Measurements from ENCODE around the gene AGPAT3.
"Not testable (repeated sequence)": the region's sequence is repeated elsewhere in the genome, so short reads cannot be mapped to it uniquely, and the experiment has no call there.

Gene AGPAT3

DNA sequence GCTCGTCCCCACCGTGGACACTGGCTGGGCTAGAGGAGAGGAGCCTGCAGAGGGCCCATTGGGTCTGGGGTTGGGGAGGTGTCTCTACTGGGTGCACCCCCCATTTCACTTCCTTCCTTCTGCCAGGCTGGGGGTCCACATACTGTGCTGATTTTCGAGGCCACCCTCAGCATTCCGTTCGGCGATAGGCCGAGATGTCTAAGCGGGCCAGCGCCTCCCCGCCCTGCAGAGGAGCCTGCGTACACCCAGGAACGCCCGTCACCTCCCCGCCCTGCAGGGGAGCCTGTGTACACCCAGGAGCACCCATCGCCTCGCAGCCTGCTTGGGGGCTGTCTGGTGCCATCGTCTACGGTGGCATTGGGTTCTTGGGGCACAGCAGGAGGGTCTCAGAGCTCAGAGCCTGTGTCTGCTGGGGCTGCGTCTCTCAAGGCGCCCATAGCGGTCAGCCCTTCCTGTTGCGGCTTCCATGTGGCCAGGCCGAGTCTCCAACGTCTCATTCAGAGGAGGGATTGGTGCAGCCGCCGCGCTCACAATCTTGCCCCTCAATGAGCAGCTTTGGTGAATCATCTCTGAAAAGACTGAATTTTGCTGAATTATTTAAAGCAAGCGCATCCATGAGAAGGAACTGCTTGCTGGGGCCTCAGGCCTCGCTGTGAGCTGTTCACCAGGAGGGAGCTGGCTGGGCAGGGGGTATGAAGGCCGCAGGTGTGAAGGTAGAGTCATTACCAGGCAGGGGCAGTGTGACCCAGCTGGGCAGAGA lies 30.7 kb upstream of the AGPAT3 start:
- no peak for DNase-seq (ENCODE audit: low spot score)

- DNase-seq (ENCODE audit: low spot score): no peak
Measured at GRCh38 chr21:43835050-43835449, 30.0 kb upstream of the AGPAT3 start.

- DNase-seq (ENCODE audit: low spot score): no peak
Measured at GRCh38 chr21:43835861-43836260, 29.2 kb upstream of the AGPAT3 start.

DNA sequence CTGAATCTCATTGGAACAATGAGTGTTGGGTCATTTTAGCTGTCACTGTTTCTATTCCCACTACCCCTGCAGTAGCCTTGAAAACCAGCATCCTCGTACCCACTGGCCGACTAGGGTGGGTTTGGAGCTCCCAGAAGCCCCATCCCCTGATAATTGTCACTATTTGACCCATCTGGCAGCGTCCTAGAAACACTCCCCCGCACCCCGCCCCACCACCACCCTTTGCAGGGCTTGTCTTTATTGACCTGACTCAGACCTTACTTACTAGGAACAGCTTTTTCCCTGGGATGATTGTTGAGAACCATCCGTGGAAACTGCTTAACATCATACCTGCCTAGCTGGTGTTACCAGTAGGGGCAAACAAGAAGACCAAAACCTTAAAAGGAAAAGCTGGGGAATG lies 28.4 kb upstream of the AGPAT3 start:
- DNase-seq (ENCODE audit: low spot score): no peak

GRCh38 chr21:43840259-43840658 lies 24.8 kb upstream of the AGPAT3 start:
- DNase-seq (ENCODE audit: low spot score): no peak

DNA sequence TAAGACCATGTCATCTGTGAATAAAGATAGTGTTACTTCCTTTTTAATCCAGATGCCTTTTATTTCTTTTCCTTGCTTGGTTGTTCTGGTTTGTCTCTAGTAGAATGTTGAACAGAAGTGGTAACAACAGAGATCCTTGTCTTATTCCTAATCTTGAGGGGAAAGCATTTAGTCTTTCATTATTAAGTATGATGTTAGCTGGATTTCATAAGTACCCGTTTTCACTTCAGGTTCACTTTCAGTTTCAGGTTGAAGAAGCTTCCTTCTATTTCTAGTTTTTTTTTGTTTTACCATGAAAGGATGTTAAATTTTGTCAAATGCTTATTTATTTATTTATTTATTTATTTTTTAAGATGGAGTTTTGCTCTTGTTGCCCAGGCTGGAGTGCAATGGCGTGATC lies 22.3 kb upstream of the AGPAT3 start:
- DNase-seq (ENCODE audit: low spot score): no peak

DNA sequence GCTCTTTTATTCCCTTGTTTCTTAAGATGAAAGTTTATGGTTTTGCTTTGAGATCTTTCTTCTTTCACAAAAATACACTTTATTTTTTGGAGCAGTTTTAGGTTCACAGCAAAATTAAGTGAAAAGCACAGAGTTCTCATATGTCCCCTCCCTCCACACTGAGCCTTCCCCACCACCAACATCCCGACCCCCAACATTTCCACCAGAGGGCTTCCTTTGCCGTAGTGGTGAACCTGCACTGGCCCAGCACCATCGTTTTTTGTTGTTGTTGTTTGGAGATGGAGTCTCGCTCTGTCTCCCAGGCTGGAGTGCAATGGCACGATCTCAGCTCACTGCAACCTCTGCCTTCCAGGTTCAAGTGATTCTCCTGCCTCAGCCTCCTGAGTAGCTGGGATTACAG lies 20.1 kb upstream of the AGPAT3 start:
- DNase-seq (ENCODE audit: low spot score): not testable (repeated sequence)

DNA sequence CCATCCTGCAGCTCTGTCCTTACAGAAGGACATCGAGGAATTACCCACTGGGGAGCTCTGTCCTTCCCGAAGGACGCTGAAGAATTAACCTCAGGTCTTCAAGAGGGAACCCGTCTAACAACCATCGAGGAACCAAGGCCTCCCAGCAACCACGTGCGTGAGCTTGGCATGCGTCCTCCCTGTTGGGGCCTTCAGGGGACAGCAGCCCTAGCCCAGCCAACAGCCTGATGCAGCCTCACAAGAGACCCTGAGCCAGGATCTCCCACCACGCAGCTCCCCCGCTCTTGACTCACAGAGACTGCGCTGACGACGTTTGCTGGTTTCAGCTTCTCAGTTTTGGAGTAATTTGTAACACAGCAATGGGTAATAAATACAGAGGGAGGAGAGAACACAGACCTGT lies 19.6 kb upstream of the AGPAT3 start:
- DNase-seq (ENCODE audit: low spot score): no peak

GRCh38 chr21:43846430-43846829 lies 18.6 kb upstream of the AGPAT3 start:
- DNase-seq (ENCODE audit: low spot score): no peak

DNA sequence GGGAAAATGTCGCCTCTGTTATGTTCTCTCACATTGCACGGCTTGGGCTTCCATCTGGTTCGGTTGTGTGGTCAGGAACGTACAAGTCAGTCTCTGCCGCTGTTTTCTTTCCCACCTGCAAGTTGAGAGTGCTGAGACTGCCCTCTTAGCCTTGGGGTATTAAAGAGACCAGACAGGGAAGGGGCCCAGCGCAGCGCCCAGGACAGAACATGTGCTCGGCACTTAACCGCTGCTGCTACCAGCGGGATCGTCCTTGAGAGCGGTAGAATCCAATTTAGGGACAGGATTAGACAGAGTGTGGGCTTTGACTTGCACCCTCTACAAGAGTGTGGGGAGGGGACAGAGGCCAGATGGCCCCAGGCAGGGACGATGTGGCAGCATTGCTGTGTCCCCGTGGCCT lies 17.7 kb upstream of the AGPAT3 start:
- DNase-seq (ENCODE audit: low spot score): peak; percentile 27

GRCh38 chr21:43848771-43849170 lies 16.3 kb upstream of the AGPAT3 start:
- DNase-seq (ENCODE audit: low spot score): no peak

DNA sequence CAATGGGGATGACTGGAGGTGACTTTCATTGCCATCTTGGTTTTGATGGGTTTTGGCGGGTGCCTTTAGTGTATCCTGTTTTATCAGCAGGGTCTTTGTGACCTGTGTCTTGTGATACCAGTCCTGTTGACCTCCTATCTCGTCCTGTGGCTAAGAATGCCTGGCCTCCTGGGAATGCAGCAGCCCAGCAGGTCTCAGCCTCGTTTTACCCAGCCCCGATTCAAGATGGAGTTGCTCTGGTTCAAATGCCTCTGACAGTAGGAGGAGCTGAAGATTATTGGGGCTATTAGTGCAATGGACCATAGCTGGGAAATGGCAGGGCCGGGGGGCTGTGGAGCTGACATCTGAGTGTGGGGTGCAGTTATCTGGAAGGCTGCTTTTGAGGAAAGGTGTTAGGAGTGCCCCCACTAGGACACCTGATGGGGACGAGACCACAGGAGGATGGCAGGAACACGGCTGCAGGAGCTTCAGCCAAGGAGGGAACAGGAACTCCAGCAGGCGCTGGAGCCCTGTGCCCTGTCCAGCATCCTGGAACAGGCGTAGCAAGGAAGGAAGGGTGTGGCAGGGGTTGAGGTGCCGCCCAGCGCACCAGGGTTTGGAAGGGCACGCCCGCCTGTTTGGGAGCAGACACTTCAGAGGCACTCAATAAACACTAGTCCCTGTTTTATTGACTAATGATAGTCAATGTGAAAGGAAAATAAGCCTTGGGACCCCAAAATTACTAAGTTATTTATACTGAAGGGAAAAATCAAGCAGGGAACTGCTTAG lies 15.3 kb upstream of the AGPAT3 start:
- no peak for DNase-seq (ENCODE audit: low spot score)

DNA sequence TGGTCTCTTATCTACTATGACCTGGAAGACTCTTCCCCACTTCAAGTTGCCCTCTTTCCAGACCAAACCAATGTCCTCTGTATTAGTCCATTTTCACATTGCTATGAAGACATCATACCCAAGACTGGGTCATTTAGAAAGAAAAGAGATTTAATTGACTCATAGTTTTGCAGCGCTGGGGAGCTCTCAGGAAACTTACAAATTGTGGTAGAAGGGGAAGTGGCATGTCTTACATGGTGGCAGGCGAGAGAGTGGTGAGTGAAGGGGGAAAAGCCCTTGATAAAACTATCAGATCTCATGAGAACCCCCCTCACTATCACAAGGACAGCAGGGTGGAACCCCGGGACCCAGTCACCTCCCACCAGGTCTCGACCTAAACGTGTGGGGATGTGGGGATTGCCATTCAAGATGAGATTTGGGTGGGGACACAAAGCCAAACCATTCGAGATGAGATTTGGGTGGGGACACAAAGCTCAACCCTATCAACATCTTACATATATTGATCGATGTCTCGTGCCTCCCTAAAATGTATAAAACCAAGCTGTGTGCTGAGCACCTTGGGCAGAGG lies 14.2 kb upstream of the AGPAT3 start:
- DNase-seq (ENCODE audit: low spot score): no peak

DNA sequence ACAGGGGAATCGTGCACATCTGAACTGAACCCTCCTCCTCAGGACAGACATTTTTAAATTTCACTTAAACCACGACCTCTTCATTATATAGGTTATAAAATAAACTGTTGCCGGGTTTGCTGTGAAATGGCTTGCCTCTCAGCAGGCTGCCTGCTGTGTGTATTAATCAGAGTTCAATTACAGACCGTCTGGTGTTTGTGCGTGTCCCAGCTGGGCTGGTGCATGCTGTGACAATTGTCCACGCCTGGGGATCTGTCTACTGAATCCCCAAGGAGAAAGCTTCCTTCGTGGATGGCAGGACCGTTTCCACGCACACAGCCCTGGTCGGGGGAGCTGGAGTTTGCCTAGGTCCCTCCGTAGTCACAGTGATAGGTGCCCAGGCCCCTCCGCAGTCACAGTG lies 13.4 kb upstream of the AGPAT3 start:
- no peak for DNase-seq (ENCODE audit: low spot score)

DNA sequence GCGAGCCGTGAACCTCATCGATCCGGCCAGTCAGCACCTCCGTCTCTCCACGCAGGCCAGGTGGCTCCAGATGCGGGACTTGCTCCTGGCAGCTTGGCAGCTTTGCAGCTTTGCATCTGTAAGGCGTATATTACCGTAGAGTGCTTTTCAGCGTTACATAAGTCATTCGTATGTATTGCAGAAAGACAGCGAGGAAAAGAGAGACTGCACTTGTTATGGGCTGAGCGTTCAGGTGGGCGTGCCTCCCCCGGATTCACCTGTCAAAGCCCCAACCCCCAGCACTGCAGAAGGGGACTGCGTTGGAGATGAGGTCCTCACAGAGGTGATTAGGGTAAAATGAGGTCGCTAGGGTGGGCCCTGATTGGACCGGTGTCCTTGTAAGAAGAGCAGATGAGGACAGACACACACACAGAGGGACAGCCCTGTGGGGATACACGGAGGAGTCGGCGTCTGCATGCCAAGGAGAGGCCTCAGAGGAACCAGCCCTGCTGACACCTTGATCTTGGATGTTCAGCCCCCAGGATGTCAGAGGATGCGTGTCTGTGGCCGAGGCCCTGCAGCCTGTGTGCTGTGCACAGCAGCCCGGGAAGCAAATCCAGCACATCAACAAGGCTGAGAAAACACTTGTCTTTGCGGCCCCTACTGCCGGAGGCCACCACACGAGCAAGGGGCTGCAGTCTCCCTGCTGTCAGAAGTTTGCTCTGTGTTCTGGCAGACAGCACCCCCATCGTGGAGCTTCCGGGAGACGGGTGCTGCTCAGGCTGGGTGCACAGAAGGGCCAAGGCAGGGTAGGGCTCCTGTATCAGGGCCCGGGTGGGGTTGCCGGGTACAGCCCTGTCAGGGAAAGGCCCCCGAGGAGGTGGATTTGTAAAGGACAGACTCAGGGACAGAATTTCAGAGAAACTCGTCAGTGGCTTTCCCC lies 10.9 kb upstream of the AGPAT3 start:
- DNase-seq (ENCODE audit: low spot score): no peak

DNA sequence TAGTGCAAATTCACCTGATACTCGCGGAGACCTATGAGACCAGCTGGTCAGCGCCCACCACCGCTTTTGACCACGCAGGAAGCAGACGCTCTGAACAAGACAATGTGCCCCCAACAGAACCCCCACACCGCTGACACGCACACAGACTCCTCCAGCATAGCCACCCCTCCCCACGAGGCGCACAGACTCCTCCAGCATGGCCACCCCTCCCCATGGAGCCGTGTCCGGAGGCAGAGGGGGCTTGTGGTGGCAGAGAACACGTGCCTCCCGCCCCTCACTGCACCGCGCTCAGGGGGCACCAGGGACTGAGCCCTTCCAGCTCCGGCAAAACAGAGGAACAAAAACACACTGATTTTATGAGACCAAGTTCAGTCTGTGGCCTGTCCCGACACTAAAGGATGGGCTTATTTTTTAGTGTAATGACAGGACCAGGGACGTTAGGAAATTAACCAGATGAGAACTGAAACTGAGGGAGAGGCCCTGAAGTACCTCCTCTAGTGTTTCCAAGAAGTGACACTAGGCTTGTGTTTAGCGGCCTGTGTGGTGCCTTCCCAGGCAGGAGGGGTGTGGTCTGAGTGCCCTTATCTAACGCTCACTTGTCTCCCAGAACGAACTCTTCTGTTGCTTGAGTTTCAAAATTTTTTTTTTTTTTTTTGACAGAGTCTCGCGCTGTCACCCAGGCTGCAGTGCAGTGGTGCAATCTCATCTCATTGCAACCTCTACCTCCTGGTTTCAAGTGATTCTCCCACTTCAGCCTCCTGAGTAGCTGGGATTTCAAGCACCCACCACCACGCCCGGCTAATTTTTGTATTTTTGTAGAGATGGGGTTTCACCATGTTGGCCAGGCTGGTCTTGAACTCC lies 10.0 kb upstream of the AGPAT3 start:
- DNase-seq (ENCODE audit: low spot score): no peak

GRCh38 chr21:43855955-43856354 lies 9.1 kb upstream of the AGPAT3 start:
- no peak for DNase-seq (ENCODE audit: low spot score)

DNA sequence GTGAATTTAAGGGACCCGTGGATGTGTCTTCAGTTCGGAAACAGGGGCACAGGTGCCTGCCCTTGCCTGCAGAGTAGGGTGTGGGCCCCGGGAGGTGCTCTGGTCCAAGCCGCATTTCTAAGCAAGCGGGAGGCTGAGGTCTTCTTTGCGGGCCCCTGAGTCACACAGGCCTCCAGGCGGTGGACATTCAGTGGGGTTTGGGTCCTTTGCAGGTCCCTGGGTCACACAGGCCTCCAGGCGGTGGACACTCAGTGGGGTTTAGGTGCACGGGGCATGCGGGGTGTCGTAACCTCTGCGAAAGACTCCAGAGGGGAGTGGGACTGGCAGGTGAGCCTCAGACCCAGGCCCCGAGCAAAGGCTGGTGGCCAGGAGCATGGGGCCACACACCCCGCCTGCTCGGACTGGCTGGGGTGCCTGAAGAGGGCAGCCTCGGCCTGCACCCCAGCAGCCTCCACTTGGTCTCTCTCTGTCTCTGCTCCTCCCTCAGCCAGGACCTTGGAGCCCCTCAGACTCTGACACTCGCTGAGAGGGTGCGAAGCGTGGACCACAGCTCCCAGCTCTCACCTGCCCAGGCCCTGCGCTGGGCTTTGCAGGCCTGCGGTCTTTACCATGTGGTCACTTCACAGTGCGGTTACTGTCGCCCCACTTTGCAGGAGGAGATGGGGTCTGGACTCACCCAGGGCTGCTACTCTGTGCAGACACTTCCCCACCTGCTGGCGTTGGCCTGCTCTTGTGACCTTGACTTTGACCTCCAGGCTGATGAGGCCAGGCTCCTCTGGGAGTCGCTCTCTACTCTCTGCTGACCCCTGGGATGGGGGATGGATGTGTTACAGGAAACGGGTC lies 6.0 kb upstream of the AGPAT3 start:
- no peak for DNase-seq (ENCODE audit: low spot score)

DNA sequence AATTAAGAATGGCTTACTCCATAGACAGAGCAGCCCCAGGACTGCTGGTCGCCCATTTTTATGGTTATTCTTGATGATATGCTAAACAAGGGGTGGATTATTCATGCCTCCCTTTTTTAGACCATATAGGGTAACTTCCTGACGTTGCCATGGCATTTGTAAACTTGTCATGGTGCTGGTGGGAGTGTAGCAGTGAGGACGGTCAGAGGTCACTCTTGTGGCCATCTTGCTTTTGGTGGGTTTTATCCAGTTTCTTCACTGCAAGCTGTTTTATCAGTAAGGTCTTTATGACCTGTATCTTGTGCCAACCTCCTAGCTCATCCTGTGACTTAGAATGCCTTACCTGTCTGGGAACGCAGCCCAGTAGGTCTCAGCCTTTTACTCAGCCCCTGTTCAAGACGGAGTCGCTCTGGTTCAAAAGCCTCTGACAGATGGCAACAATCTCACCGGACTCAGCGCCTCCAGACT lies 5.2 kb upstream of the AGPAT3 start:
- DNase-seq (ENCODE audit: low spot score): no peak

GRCh38 chr21:43861706-43862105 lies 3.3 kb upstream of the AGPAT3 start:
- DNase-seq (ENCODE audit: low spot score): no peak
